Sigmoid colon (tissue), 4 donors: ENCODE data around the gene CPLX1.

Experiments used
- POLR2AphosphoS5 ChIP-seq, 4 donors: sonication (generic); formaldehyde crosslinking; IDR thresholded peaks; one replicate each; pipeline ENCODE4 v1.6.1; 2017; ENCODE audit warnings: antibody characterized with exemption in 4 of 4
- TF ChIP-seq, protein P1 (sequence below), 4 experiments: fragments of 450-650 bp in 3 of 4; fragments of 200-600 bp in 1 of 4; IDR thresholded peaks; one replicate each; pipeline ENCODE4 v1.5.1; 2016 to 2019; ENCODE audit warnings: antibody characterized with exemption in 4 of 4, mild to moderate bottlenecking in 3 of 4, moderate library complexity in 2 of 4

DNA sequence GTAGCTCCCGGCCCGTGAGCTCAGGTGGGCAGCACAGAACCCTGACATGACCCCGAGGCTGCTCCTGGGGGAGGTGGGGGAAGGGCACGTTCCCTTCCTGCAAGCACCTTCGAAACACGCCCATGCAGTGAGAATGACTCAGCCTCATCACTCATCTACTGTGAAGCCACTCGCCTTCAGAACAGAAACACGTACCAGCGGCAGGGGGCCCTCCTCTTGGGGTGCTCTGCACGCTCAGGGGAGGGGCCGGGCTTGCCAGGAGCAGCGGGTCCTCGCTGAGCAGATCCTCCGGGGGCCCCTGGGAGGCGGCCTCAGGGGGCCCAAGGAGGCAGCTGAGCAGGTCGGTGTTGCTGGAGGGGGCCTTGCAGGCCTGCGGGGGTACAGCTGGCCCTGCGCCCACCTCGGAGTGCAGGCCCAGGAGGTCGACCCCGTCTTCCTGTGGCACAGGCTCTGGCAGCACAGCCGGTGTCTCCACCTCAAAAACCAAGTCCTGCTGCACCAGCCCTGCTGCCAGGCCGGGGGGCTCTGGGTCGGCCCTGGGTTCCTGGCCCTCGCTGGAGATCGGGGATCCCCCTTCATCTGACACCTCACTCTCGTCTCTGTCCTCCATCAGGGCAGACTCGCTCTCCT lies 40.9 kb upstream of the CPLX1 start:
- no peak for TF ChIP-seq POLR2AphosphoS5 (IDR thresholded peaks at IDR 0.05)
- TF ChIP-seq, protein P1, sequence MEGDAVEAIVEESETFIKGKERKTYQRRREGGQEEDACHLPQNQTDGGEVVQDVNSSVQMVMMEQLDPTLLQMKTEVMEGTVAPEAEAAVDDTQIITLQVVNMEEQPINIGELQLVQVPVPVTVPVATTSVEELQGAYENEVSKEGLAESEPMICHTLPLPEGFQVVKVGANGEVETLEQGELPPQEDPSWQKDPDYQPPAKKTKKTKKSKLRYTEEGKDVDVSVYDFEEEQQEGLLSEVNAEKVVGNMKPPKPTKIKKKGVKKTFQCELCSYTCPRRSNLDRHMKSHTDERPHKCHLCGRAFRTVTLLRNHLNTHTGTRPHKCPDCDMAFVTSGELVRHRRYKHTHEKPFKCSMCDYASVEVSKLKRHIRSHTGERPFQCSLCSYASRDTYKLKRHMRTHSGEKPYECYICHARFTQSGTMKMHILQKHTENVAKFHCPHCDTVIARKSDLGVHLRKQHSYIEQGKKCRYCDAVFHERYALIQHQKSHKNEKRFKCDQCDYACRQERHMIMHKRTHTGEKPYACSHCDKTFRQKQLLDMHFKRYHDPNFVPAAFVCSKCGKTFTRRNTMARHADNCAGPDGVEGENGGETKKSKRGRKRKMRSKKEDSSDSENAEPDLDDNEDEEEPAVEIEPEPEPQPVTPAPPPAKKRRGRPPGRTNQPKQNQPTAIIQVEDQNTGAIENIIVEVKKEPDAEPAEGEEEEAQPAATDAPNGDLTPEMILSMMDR (IDR thresholded peaks at IDR 0.05) = no peak
